HL-60 (cell line): ENCODE results near the gene ARID1A.

Experiments used
- CTCF ChIP-seq: IDR thresholded peaks from one replicate; pipeline ENCODE4 v1.5.1; 2011; ENCODE audit warnings: low read length, control low read depth, inconsistent platforms; ENCODE audit not compliant: insufficient read depth
- POLR2AphosphoS5 ChIP-seq: IDR thresholded peaks from 2 replicates; pipeline ENCODE4 v1.6.1; 2012; ENCODE audit warnings: low read depth
- REST ChIP-seq: IDR thresholded peaks from 2 replicates; pipeline ENCODE4 v1.6.1; 2012; ENCODE audit warnings: low read depth; ENCODE audit not compliant: insufficient replicate concordance

- no peak for TF ChIP-seq CTCF
- no peak for TF ChIP-seq POLR2AphosphoS5
- no peak for TF ChIP-seq REST
Observed at GRCh38 chr1:26799479-26800142, 103.8 kb downstream of the ARID1A start.
